ENCODE results near the gene WFS1. TPM values are rescaled to one million over a fixed set of nuclear protein-coding genes. Genes with fewer than 3 reads are reported as not detected.

Gene WFS1
- total and polyA plus RNA-seq, 2 experiments from 2014 or later: 36.1 to 43.1 TPM

DNA sequence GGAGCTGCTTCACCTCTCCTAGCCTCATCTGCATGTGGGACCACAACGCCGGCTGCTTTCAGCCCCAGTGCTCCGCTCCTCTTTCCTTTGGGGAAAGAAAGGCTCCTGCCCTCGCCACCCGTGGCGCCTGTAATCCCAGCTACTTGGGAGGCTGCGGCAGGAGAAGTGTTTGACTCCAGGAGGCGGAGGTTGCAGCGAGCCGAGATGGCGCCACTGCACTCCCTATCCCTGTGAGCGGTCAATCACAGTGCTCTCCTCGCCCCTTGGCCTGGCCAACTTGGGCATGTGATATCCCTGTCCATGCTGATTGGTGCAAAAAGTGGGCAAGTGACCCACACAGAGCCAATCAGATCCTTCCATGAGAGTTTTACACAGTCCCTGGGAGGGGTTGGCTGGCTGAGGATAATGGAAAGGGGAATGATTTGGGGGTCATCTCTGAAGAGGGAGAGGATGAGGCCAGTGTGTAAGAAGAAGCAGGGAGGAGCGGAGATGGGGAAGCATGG lies 56.2 kb downstream of the WFS1 start:
- H3K79me2 ChIP-seq: no peaks in the 10 kb centered on the region
- H3K9me2 ChIP-seq (replicated peaks; ENCODE audit: insufficient read depth): no peaks in the 10 kb centered on the region
- TF ChIP-seq EZH2phosphoT487 (IDR thresholded peaks at IDR 0.05; ENCODE audit: low read depth, severe bottlenecking, unreplicated experiment): no peak
- TF ChIP-seq EZH2 (IDR thresholded peaks at IDR 0.05; ENCODE audit: borderline replicate concordance): no peak
- no peak overlapping the region for H3K27ac ChIP-seq
- no peak overlapping the region for H2AFZ ChIP-seq
- H3K27me3 ChIP-seq: no peaks in the 10 kb centered on the region
- no peaks in the 10 kb centered on the region for H4K20me1 ChIP-seq (ENCODE audit: insufficient read depth, poor library complexity, severe bottlenecking)
- H3K9me3 ChIP-seq (ENCODE audit: low read depth): no peaks in the 10 kb centered on the region
- no peaks in the 10 kb centered on the region for H3K4me1 ChIP-seq (ENCODE audit: insufficient read depth)
- 85% methylated on average over 14 of the region's 14 CpGs for WGBS (ENCODE audit: low lambda C conversion rate, missing lambda C conversion rate)
- H3K4me3 ChIP-seq: no peak overlapping the region
- no peak overlapping the region for H3K4me2 ChIP-seq
- no peak for DNase-seq (ENCODE audit: low spot score)
- no peaks in the 10 kb centered on the region for H3K36me3 ChIP-seq (replicated peaks; ENCODE audit: insufficient read depth, low read depth)

DNA sequence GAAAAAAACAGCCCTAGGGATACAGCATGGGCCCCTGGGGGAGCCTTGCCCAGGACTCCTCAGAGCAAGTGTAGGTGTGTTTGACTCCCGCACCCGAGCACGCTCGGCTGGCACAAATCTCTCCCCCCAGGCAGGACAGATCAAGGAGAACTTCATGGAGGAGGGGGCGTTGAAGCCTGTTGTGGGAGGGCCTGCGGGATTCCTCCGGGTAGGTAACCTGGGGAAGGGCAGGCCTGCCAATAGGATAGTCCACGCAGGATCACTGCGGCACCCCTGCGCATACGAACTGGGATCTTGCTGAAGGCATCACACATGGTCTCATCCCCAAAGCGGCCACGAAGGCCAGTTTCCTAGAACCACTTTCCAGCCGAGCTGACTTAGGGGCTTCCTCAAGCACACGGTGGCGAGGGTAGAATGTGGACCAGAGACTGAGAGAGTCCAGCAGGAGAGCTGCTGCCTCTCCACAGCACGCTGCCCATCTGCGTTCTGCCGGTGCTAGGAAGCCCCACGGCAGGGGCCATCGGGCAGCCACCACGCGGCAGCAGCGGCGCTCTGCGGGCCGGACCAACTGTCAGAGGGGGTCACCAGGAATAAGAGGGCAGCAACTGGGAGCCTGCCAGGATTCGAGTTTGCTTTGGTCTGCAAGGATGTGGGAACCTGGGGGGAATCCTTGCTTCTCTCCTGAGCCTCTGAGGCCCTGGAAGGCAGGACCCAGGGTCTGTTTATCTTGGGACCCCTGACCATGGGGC lies 56.8 kb downstream of the WFS1 start:
- Histone ChIP-seq H3K4me3 (no peak overlapping the region), H3K9me2 (replicated peaks; ENCODE audit: insufficient read depth) (no peaks in the 10 kb centered on the region), H3K4me1 (ENCODE audit: insufficient read depth) (no peaks in the 10 kb centered on the region), H3K4me2 (no peak overlapping the region), H3K27me3 (no peaks in the 10 kb centered on the region), H2AFZ (no peak overlapping the region), H4K20me1 (ENCODE audit: insufficient read depth, poor library complexity, severe bottlenecking) (no peaks in the 10 kb centered on the region), H3K9me3 (ENCODE audit: low read depth) (no peaks in the 10 kb centered on the region), H3K79me2 (no peaks in the 10 kb centered on the region), H3K36me3 (replicated peaks; ENCODE audit: insufficient read depth, low read depth) (no peaks in the 10 kb centered on the region), H3K27ac (no peak overlapping the region)
- TF ChIP-seq EZH2phosphoT487 (IDR thresholded peaks at IDR 0.05; ENCODE audit: low read depth, severe bottlenecking, unreplicated experiment) (no peak), EZH2 (IDR thresholded peaks at IDR 0.05; ENCODE audit: borderline replicate concordance) (no peak)
- TF ChIP-seq, protein P1, sequence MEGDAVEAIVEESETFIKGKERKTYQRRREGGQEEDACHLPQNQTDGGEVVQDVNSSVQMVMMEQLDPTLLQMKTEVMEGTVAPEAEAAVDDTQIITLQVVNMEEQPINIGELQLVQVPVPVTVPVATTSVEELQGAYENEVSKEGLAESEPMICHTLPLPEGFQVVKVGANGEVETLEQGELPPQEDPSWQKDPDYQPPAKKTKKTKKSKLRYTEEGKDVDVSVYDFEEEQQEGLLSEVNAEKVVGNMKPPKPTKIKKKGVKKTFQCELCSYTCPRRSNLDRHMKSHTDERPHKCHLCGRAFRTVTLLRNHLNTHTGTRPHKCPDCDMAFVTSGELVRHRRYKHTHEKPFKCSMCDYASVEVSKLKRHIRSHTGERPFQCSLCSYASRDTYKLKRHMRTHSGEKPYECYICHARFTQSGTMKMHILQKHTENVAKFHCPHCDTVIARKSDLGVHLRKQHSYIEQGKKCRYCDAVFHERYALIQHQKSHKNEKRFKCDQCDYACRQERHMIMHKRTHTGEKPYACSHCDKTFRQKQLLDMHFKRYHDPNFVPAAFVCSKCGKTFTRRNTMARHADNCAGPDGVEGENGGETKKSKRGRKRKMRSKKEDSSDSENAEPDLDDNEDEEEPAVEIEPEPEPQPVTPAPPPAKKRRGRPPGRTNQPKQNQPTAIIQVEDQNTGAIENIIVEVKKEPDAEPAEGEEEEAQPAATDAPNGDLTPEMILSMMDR (IDR thresholded peaks at IDR 0.05; ENCODE audit: poor library complexity): no peak
- no peak for DNase-seq (ENCODE audit: low spot score)
- WGBS (ENCODE audit: low lambda C conversion rate, missing lambda C conversion rate): 93% methylated on average over 28 of the region's 28 CpGs

DNA sequence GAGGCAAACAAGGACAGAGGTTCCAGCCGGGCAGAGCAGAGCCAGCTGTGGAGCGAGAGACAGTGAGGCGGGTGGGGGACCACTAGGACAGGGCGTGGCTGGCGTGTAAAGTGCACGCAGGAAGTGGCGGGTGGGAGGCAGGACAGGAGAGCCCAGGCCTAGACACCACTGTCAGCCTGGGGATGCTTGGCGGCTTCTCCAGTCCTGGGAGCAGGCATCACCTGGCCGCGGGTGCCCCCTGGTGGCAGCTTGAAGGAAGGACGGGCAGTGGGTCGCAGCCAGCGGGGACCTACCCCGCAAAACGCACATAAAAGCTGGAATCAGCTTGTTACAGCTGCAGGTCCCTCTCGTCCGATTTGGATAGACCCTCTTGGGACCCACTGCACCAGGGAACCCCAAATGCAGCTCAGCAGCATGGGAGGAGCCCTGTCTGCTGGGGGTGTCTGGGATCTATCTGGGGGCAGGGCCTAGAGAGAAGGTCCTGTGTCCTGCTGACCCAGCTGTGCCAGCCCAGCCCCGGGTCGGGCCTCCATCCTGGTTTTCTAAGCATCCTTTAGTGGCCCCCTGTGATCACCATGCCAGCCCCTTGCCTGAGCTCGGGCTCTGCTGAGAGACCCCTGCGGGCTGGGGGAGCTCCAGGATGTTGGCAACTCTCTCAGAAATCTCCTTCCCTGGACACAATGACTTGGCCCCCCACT lies 57.7 kb downstream of the WFS1 start:
- H3K27ac ChIP-seq: no peak overlapping the region
- no peaks in the 10 kb centered on the region for H3K9me2 ChIP-seq (replicated peaks; ENCODE audit: insufficient read depth)
- no peaks in the 10 kb centered on the region for H4K20me1 ChIP-seq (ENCODE audit: insufficient read depth, poor library complexity, severe bottlenecking)
- no peak overlapping the region for H3K4me3 ChIP-seq
- H3K4me2 ChIP-seq: no peak overlapping the region
- no peaks in the 10 kb centered on the region for H3K27me3 ChIP-seq
- no peaks in the 10 kb centered on the region for H3K4me1 ChIP-seq (ENCODE audit: insufficient read depth)
- 20% methylated on average over 18 of the region's 21 CpGs for WGBS (ENCODE audit: low lambda C conversion rate, missing lambda C conversion rate)
- no peaks in the 10 kb centered on the region for H3K9me3 ChIP-seq (ENCODE audit: low read depth)
- DNase-seq (ENCODE audit: low spot score): peak; percentile 86
- H2AFZ ChIP-seq: no peak overlapping the region
- TF ChIP-seq EZH2phosphoT487 (IDR thresholded peaks at IDR 0.05; ENCODE audit: low read depth, severe bottlenecking, unreplicated experiment): no peak
- TF ChIP-seq, protein P1 (IDR thresholded peaks at IDR 0.05; ENCODE audit: poor library complexity): peak; percentile 90
- H3K79me2 ChIP-seq: no peaks in the 10 kb centered on the region
- H3K36me3 ChIP-seq (replicated peaks; ENCODE audit: insufficient read depth, low read depth): no peaks in the 10 kb centered on the region

DNA sequence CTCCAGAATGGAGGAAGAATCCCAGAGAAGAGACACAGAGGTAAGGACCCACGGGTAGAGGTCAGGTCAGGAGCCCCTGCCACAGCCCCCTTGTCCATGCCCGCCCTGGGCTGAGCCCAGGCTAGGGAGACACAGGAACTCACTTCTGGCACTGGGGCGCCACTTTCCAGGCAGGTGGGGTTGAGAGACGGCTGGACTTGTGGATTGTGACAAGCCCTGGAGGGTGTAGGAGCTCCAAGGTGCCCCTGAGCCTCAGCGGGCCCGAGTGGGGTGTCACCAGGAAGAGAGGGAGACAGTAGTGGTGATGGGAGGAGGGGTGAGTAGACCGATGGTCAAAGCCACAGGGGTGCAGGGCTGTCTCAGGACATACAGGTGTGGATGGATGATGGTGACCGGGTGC lies 58.9 kb downstream of the WFS1 start:
- H3K4me2 ChIP-seq: no peak overlapping the region
- H3K36me3 ChIP-seq (replicated peaks; ENCODE audit: insufficient read depth, low read depth): no peaks in the 10 kb centered on the region
- TF ChIP-seq, protein P1 (IDR thresholded peaks at IDR 0.05; ENCODE audit: poor library complexity): no peak
- no peak for TF ChIP-seq EZH2phosphoT487 (IDR thresholded peaks at IDR 0.05; ENCODE audit: low read depth, severe bottlenecking, unreplicated experiment)
- no peak for TF ChIP-seq EZH2 (IDR thresholded peaks at IDR 0.05; ENCODE audit: borderline replicate concordance)
- 83% methylated on average over 8 of the region's 8 CpGs for WGBS (ENCODE audit: low lambda C conversion rate, missing lambda C conversion rate)
- DNase-seq (ENCODE audit: low spot score): no peak
- no peaks in the 10 kb centered on the region for H4K20me1 ChIP-seq (ENCODE audit: insufficient read depth, poor library complexity, severe bottlenecking)
- no peaks in the 10 kb centered on the region for H3K27me3 ChIP-seq
- no peak overlapping the region for H3K4me3 ChIP-seq
- H3K9me2 ChIP-seq (replicated peaks; ENCODE audit: insufficient read depth): no peaks in the 10 kb centered on the region
- H3K4me1 ChIP-seq (ENCODE audit: insufficient read depth): no peaks in the 10 kb centered on the region
- H3K9me3 ChIP-seq (ENCODE audit: low read depth): no peaks in the 10 kb centered on the region
- no peak overlapping the region for H3K27ac ChIP-seq
- no peaks in the 10 kb centered on the region for H3K79me2 ChIP-seq
- H2AFZ ChIP-seq: no peak overlapping the region
